Stimulated activated CD4-positive, alpha-beta T cell treated with anti-CD3 and anti-CD28 coated beads, TNF-alpha, amount 100 ng/mL, for 24 hours (primary cell): Measurements from ENCODE around the gene DEFB108B.
A peak's percentile ranks its signal among the peaks of the same experiment; 100 is the strongest.
"Not testable (repeated sequence)": the region's sequence is repeated elsewhere in the genome, so short reads cannot be mapped to it uniquely, and the experiment has no call there.

ENCODE experiments used
- DNase-seq, 3 experiments: peaks; one replicate each; pipeline ENCODE4 v3.0.0-alpha.2; 2020; ENCODE audit warnings: low read depth in 3 of 3

The DEFB108B gene, protein sequence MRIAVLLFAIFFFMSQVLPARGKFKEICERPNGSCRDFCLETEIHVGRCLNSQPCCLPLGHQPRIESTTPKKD

DNA sequence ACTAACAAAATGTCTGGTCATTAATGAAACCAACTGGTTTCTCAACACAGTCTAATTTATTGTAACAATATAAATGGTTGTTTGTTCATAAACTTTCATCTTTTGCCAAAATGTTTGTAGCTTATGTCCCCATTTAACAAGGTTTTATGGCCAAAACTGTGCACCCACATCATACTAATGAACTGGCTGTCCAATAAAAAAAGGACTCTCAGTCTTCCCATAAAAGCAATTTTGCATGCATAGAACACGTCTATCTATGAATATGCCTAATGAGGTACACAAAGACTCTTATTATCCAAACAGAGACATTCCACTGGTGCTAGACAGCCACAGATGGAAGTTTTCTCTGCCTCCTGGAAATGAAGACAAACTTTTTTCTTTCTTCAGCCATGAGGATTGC is at the start of gene DEFB108B:
TSS of gene DEFB108B (plus strand) at position 390 of the 400 bp plus-strand sequence. CDS start at position 390, 0 bp downstream.
- not testable (repeated sequence) for DNase-seq

DNA sequence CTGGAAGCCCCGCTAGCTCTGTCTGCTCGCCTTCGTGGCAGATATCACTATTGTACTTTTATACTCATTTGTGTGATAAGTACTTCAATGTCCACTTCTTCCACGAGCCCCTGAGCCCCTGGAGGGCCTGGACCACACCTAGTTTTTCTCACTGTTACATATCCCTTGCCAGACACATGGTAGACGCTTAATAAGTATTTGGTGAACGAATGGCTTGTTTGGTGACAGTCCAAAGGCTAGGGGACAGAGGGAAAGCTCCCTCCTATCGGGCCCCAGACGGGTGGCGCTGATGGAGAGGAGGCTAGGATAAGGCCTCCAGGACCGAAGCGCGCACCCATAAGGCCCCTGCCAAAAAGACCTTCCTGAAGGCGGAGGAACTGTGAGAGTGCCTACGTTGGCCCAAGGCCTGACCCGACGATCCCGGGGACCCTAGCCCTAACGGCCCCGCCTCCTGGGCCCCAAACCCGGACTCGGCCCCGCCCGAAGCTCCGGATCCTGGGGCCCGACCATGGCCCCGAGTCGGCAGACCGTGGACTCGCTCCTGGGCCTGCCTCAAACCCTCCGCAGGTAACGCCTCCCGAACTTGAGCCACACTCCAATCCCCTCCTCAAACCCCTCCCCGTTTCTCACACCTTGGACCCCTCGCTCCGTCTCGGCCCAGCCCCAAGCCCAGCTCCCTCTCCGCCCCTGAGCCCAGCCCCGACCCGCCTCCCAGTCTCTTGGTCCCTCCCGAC is 46.7 kb upstream of the DEFB108B start:
- not testable (repeated sequence) for DNase-seq

DNA sequence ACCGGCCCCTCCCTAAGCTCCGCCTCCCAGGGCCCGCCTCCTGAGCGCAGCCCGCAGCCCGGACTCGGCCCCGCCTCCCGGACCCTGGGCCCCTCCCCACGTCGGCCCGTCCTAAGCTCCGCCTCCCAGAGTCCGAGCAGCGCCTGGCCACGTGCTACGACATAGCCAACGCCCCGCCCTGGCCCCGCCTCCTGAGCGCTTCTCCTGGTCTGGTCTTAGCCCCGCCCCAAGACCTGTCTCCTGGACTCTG is 46.2 kb upstream of the DEFB108B start:
- peak; percentile 96 to 100 (median 99) for DNase-seq

DNA sequence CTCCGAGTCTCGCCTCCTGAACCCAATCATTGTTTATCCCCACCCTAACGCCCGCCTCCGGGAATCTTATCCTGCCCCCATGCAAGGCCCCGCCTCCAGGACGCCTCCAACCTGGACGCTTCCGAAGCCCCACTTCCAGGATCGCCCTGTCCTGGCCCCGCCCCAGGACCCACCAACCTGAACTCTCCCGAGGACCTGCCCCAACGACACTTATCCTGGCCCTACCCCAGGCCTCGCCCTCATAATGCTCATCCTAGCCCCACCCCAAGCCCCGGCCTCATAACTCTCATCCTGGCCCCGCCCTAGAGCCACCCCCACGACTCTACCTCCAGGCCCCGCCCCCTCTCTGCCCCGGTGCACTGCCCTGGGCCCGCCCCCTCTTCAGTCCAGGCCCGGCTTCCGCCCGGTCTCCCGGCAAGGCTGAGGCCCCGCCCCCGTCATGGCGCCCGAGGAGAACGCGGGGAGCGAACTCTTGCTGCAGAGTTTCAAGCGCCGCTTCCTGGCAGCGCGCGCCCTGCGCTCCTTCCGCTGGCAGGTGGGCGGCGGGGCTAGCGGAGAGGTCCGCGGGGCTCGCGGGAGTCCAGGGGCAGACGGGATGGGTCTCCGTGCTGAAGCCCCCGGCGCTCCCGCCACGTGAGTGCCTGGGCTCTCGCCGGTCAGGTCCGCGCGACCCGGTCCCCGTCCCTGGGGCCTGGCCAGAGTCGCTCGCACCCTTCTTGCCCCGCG is 45.7 kb upstream of the DEFB108B start:
- DNase-seq: peak; percentile 76 to 89 (median 86)

DNA sequence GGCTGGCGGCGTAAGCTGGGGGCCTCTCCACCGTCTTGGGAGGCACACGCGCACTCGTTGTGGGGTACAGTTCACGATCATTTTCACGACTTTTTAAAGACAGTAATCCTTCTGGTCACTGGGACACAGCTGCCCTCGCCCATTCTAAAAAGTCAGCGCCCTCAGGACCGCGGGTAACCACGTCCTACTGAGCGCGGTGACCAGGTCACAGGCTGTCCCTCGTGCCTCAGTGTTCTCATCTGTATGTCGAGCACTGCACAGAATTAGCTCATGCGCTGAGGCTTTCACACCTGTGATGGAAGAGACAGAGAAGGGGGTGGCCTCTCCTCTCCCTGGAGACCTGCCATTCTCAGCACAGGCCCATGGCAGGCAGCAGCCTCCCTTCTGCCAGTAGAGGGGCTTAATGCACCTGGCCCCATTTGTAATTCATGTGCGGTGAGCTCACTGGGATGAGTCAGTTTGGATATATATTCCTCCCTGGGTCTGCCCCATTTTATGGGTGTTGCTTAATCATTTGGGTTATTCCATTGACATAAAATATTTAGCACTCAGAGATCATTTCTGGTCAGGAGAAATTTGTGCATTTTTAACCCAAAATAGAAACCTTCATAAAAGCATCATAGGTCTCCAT is 45.1 kb upstream of the DEFB108B start:
- peak in 2 of 3 experiments; percentile 5 to 6 for DNase-seq

DNA sequence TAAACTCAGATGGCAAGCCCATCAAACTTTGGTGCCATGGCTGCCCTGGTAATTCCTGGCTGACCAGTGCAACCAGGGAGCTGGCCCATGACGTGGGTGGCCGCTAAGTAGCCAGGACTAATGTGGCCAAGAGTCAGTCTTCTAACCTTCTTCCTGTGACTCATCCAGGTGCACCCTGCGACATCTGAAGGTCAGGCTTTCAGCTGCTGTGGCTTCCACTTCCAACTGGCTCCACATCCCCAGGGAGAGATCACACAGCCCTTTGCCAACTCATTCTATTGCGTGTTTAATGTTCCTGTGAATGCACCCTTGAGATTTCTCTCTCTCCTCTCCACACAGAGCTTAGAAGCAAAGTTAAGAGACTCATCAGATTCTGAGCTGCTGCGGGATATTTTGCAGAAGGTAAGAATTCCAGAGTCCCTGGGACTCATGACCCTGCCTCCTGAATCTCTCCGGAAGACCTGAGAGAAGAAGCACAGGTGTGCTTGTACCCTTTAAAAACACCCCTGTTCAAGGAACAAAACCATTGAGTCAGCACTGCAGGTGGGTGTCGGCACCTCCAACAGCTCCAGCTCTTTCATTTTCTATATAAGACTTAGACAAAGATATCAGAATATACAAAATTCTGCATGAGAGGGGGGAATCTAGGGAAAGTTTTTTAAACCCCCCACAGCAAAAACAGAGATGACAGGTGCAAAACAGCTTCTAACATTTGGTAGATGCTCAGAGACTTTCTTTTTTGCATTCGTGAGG is 43.4 kb upstream of the DEFB108B start:
- not testable (repeated sequence) for DNase-seq

DNA sequence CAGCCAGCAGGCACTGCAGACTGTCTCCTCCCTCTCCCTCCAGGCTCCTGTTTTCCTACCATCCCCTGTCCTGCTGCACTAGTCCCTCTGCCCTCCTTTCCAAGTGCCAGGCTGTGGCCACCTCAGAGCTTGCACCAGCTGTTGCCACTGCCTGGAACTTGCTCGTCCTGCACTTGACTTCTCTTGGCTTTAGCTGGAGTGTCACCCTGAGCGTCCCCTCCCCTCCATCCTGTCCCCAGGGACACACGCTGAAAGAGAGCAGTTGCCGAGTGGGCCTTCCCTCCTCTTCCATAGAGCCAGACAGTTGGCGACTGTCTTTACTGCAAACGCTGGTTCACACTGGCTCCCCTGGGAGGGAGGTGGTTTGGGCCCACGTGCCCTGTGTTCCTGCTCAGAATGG is 41.9 kb upstream of the DEFB108B start:
- DNase-seq: not testable (repeated sequence)

DNA sequence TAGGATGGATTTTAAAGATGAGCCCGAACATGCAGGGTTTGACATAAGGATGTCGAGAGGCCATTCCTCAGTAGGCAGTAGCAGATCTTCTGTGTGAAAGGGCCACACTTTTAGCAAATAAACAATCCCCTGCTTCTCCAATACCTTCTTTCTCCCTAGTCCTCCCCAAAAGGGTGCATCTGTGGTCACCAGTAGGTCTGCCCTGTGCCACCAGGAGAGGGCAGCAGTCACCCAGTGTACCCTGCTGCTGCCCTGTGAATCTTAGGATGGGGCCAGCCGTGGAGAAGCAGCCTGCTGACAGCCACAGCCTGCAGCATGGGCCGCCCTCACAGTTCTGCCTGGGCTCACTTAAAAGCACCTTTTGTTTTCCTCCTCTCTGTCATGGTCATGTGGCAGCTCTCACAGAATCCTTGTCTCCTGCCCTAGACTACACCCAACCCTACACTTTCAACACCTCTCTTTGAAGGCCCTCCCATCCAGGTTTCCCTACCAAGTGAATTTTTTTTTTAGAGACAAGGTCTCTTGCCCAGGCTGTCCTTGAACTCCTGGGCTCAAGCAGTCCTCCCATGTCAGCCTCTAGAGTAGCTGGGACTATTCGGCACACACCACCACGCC is 40.3 kb upstream of the DEFB108B start:
- DNase-seq: peak in 2 of 3 experiments; percentile 16 to 37

DNA sequence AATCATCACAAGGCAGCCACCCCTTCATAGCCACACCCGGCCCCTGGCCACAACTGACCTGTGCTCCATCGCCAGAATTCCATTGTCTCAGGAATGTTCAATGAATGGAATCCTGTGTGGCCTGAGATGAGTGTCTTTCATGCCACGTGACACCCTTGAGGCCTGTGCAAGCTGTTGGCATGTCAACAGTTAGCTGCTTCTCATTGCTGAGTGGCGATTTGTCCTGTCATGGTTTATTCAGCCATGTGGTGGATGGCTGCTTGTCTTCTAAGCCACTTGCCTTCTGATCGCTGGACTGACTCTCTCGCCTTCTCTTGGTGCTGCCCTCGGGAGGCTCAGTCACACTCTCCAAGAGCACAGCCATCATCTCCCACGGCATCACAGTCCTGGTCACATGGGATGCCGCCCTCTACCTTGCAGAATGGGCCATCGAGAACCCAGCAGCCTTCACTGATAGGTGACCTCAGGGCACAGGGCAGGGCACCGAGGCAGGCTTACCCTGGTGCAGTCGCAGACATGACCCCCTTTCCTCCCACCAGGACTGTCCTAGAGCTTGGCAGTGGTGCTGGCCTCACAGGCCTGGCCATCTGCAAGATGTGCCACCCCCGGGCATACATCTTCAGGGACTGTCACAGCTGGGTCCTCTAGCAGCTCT is 38.5 kb upstream of the DEFB108B start:
- DNase-seq: not testable (repeated sequence)

DNA sequence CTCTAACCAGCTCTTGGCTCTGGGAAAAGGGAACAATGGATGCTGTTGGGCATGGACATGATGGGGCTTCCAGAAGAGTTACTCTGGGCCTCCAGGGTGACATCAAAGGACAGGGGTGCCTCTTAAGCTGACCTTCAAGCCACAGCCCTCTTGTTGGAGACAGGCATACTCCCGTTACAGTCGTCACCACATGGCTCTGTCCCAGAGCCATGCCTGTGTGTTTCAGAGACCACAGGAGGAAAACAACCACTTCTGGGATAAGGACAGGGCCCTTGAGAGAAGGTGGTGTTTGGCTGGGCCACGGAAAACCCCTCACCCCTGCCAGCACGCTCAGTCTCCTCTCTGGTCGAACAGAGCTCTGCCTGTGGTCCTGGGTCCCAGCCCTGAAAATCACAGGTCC is 37.8 kb upstream of the DEFB108B start:
- not testable (repeated sequence) for DNase-seq

DNA sequence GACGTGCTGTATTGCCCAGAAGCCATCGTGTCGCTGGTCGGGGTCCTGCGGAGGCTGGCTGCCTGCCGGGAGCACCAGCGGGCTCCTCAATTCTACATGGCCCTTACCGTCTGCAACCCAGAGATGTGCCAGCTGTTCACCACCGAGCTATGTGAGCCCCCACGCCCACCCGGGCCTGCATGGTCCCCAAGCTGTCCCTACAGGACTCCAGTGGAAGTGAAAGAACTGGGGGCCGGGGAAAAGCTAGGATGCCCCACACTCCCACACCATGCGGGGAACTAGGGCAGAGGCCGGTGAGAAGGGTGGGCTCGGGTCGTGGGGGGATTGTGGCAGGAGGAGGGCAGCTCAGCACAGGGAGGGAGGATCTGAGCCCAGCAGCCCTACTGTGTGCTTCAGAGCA is 37.0 kb upstream of the DEFB108B start:
- DNase-seq: not testable (repeated sequence)

DNA sequence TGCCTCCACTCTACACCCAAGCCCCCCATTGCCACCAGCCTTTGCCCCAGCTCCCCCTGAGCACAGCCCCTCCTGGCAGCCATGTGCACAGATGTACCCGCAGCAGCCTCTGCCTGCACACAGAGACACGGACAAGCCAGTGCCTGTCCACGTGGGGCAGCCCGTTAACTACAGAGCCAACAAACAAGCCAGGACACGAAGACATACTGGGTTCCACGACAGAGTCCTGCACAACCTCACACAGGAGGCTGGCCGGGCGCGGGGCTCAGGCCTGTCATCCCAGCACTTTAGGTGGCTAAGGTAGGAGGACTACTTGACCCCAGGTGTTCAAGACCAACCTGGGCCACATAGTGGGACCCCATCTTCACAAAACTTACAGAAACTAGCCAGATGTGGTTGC is 36.2 kb upstream of the DEFB108B start:
- not testable (repeated sequence) for DNase-seq

DNA sequence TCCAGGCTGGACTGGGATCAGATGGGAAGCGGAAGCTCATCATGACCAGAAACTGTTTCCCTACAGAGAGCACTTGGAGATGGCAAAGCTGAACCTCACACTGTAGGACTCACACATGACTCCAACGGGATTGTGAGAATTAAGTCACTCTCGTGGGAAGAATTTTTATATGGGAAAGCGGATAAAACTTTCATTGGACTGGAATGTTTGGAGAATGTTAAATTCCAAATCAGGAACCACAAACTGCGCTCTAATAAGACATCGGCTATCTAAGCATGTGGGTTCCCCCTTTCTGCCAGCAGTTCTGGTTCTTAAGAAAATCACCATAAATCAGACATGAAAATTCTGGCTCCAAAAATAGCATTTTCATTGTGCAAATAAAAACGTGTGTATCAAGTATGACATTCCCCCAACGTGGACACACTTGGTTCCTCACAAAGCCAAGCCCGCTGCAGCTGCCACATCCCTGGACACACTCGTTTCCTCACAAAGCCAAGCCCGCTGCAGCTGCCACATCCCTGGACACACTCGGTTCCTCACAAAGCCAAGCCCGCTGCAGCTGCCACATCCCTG is 33.4 kb upstream of the DEFB108B start:
- not testable (repeated sequence) for DNase-seq

DNA sequence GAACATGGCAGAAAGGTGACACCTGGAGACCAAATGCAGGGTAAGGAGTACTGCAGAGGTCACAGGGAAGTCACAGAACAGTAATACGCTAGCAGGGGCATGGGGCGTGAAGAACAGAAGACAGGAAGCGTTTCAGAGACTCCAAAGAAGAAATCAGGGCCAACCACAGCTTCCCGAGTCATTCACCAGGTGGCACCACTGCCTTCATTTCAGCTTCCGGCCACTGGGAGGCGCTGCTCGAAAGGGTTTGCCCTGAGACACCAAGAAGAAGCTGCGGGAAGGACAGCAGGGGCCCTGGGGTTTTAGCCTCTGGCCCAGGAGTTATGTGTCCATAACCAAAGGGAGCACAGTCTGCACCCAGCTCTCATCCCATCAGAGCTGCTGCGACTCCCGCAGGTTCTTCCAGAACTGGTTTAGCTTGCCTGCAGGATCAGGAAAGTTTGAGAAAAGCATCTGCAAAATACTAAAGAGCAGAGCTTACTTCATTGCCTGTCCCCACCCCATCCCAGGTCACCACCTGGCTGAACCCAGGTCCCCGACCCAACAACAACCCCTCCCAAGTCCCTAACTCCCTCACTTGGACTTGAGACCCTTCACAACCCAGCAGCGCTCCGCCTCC is 32.6 kb upstream of the DEFB108B start:
- DNase-seq: peak; percentile 62 to 83 (median 71)

DNA sequence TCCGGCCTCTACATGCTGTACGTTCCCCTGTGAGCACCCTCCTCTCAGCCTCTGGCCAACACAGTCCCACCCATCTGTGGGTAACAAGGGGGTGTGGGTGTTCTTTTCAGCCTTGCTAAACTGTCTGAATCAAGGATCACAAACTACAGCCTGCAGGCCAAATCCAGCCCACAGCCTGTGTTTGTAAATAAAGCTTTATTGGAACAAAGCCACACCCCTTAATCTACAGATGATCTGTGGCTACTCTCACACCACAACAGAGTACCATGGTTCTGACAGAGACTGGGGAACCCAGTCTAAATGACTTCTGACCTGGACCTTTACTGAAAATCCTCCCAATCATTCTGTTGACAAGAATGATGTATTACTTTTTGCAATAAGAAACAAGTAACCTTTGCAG is 32.0 kb upstream of the DEFB108B start:
- DNase-seq: not testable (repeated sequence)

DNA sequence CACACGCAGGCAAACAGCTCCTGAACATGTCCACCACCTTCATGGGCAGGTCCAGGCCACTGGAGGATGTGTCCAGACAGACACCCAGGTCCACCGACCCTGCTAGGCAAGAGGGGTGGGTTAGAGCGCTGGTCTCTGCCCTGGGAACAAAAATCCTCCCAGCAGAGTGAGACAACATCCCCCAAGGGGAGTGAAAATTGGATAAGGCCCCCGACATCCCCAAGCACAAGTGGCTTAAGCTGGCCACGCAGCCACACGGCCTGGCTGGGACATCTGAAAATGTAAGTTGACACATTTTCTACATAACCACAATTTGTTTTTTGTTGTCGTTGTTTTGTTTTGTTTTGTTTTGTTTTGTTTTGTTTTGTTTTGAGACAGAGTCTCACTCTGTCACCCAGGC is 30.1 kb upstream of the DEFB108B start:
- DNase-seq: not testable (repeated sequence)

DNA sequence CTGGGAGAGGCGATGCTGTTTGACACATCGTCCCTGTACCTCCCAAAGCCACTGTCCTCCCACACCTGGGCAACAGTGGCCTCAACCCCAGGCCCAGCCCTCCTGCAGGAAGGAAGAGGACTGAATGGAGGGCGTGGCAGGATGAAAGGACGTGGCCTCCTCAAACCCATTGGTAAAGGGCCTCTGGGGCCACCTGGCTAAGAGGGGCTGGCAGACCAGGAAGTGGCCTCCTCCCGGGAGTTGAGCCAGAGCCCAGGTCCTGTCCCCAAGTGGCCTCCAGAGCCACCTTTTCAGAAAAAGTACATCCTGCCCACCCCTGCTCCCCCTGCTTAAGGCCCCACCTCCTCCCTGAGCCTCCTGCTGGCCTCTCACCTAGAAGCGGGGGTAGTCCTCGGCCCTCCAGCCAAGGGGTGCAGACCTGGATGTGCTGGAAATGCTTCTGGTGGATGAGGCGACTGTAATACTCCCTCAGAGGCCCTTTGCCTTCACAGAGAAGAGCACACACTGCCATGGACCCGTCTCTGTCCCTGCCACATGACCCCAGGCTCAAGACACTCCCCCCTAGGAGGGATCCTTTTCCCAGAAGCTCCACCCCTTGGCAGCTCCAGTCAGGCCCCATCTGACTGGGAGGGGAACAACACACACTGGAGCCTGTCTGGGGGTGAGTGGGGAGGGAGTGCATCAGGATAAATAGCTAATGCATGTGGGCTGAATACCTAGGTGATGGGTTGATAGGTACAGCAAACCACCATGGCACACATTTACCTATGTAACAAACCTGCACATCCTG is 28.6 kb upstream of the DEFB108B start:
- DNase-seq: not testable (repeated sequence)

DNA sequence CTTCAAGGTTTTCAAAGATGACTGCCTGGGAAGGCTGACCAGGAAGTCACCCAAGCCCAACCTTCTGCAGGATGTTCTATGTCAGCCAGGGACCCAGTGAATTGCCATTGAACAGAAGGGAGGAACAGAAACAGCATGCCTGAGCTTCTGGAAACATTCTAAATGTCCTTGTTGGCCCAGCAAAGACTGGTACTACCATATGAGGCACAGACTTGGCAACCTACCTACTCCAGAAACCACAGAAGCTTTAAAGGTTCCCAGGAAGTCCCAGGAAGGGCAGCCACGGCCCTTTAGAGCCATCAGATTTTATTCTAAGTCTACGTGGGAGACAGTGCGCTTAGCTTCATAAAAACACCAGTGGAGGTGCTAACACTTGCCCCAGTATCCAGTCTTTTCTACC is 20.5 kb upstream of the DEFB108B start:
- not testable (repeated sequence) for DNase-seq
